ENCODE results near the gene PEF1.

PEF1 gene

DNA sequence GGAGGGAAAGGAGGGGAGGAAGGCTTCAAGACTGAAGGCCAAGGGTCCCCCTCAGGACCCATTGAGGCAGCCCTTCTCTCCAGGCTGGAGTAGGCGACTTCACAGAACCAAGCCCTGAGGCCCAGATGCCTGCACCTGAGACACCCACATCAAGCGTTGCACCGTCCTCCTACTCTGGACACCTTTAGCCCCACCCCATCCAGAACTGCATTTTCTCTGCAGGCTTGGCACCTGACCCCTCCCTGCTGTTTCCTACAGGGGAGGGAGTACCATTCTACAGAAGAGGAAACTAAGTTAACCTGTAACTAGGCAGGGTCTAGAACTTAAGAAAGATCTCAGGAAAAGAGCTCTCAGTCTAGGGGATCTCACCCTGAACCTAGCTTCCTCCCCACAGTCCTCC lies 12.0 kb downstream of the PEF1 start:
- ATAC-seq (ENCODE audit: low read depth), result no peak
- H3K36me3 ChIP-seq (ENCODE audit: low read depth), result peaks cover 64% of the 10 kb centered on the region

DNA sequence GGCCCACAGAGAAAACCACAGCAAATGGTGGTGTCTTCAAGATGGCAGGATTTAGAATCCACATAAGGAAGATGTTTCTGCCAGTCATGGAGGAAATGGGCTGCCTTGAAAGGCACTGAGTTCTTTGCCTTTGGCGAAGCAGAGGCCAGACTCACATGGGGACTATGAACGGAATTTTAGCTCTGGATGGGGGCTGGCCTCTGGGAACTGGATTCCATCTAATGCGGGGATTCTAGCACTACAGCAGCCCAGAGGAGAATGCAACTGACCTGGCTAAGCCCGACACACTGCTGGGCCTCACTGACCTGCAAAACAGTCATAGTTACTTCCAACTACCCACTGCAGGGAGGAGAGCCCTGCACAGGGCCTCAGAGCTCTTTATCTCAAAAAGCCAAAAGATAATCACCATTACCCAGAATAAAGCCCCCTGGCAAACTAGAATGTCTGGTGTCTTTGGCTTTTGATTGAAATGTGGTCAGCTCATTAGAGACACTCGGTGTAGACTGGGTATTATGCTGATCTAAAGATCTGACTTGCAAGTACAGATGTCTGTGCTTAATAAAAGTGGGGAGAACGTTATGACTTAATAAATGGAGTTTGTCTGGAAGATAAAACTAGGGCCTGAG lies 15.6 kb downstream of the PEF1 start:
- TF ChIP-seq, protein P1, sequence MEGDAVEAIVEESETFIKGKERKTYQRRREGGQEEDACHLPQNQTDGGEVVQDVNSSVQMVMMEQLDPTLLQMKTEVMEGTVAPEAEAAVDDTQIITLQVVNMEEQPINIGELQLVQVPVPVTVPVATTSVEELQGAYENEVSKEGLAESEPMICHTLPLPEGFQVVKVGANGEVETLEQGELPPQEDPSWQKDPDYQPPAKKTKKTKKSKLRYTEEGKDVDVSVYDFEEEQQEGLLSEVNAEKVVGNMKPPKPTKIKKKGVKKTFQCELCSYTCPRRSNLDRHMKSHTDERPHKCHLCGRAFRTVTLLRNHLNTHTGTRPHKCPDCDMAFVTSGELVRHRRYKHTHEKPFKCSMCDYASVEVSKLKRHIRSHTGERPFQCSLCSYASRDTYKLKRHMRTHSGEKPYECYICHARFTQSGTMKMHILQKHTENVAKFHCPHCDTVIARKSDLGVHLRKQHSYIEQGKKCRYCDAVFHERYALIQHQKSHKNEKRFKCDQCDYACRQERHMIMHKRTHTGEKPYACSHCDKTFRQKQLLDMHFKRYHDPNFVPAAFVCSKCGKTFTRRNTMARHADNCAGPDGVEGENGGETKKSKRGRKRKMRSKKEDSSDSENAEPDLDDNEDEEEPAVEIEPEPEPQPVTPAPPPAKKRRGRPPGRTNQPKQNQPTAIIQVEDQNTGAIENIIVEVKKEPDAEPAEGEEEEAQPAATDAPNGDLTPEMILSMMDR (IDR thresholded peaks at IDR 0.05; ENCODE audit: poor library complexity, severe bottlenecking), result no peak
- H3K9me3 ChIP-seq (ENCODE audit: severe bottlenecking), result no peaks in the 10 kb centered on the region
- no peak overlapping the region for H3K4me3 ChIP-seq (ENCODE audit: severe bottlenecking)
- DNase-seq (ENCODE audit: low spot score), result no peak
- H3K4me1 ChIP-seq (ENCODE audit: insufficient read depth, poor library complexity, severe bottlenecking), result no peaks in the 10 kb centered on the region
- peaks cover 45% of the 10 kb centered on the region for H3K36me3 ChIP-seq (ENCODE audit: low read depth)
- no peak for ATAC-seq (ENCODE audit: low read depth)
- H3K27ac ChIP-seq (ENCODE audit: poor library complexity, severe bottlenecking), result no peak overlapping the region
- no peaks in the 10 kb centered on the region for H3K27me3 ChIP-seq (ENCODE audit: insufficient read depth, poor library complexity, severe bottlenecking)

More for the DNA sequence above, 12.0 kb downstream of the PEF1 start:
- H3K4me1 ChIP-seq (ENCODE audit: insufficient read depth, poor library complexity, severe bottlenecking), result peaks cover 1% of the 10 kb centered on the region
- no peak overlapping the region for H3K4me3 ChIP-seq (ENCODE audit: severe bottlenecking)
- H3K27ac ChIP-seq (ENCODE audit: poor library complexity, severe bottlenecking), result no peak overlapping the region
- no peaks in the 10 kb centered on the region for H3K9me3 ChIP-seq (ENCODE audit: severe bottlenecking)
- no peaks in the 10 kb centered on the region for H3K27me3 ChIP-seq (ENCODE audit: insufficient read depth, poor library complexity, severe bottlenecking)
- no peak for DNase-seq (ENCODE audit: low spot score)
- TF ChIP-seq, protein P1 (IDR thresholded peaks at IDR 0.05; ENCODE audit: poor library complexity, severe bottlenecking), result no peak

DNA sequence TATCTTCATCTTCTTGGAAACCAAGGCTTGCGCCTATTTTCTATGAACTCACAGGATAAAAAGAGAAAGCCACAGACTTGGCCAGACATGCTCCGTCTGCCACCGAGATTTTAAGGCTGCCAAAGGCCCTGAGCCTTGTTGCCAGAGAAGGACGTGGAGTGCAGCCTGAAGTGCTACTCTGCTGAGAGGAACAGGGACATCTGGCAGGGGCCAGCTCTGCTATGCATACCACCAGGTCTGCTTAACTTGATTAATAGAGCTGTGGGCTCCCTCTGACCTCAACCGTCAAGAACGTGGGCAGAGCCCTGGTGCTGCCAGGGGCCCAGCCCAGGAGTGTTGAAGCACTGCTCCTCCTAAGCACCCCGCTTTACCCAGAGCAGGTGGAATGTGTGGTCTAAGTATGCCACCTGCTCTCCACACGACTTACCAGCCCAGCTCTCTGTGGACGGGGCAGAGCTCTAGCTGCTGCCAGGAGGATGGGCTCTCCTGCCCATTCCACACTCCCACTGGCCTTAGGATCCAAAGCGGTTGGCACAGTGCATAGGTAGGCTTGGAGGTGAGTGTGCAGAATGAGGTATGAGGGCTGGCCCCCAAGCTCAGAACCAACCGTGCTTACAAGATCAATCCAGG lies 16.6 kb downstream of the PEF1 start:
- no peak for DNase-seq (ENCODE audit: low spot score)
- H3K4me1 ChIP-seq (ENCODE audit: insufficient read depth, poor library complexity, severe bottlenecking), result no peaks in the 10 kb centered on the region
- no peak for ATAC-seq (ENCODE audit: low read depth)
- peaks cover 37% of the 10 kb centered on the region for H3K36me3 ChIP-seq (ENCODE audit: low read depth)
- H3K27ac ChIP-seq (ENCODE audit: poor library complexity, severe bottlenecking), result no peak overlapping the region
- no peaks in the 10 kb centered on the region for H3K9me3 ChIP-seq (ENCODE audit: severe bottlenecking)
- TF ChIP-seq, protein P1 (IDR thresholded peaks at IDR 0.05; ENCODE audit: poor library complexity, severe bottlenecking), result no peak
- no peaks in the 10 kb centered on the region for H3K27me3 ChIP-seq (ENCODE audit: insufficient read depth, poor library complexity, severe bottlenecking)
- no peak overlapping the region for H3K4me3 ChIP-seq (ENCODE audit: severe bottlenecking)

DNA sequence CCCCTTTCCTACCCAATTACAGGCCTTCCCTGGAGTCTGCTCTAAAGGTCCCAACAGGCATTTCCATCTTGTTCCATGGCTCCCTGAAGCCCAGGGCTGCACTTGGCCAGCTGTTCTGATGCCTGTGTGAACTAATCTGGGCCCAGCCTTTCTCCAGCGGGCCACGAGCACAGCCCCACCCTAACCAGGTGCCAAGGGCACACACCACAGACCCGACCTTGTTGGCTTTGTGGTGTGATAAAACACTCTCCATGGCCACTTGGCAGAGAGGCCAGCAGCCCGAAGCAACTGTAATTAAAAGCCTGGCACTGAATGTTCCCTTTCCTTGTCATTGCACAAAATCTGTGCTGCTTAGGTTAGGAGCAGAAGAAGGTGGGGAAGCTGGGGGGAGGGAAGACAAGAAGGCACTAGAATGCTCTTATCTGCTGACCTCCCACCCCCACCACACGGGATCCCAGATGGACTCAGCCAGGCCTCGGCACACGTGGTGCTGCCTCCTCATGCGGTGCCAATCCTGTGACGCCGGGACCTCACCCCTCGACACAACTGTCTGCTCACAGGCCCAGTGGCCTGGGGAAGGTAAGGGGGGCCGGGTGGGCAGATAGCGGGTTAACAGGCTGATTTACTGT lies 17.3 kb downstream of the PEF1 start:
- H3K9me3 ChIP-seq (ENCODE audit: severe bottlenecking), result no peaks in the 10 kb centered on the region
- TF ChIP-seq, protein P1 (IDR thresholded peaks at IDR 0.05; ENCODE audit: poor library complexity, severe bottlenecking), result no peak
- DNase-seq (ENCODE audit: low spot score) (no peak), ATAC-seq (ENCODE audit: low read depth) (no peak)
- H3K36me3 ChIP-seq (ENCODE audit: low read depth), result peaks cover 30% of the 10 kb centered on the region
- no peaks in the 10 kb centered on the region for H3K4me1 ChIP-seq (ENCODE audit: insufficient read depth, poor library complexity, severe bottlenecking)
- H3K27me3 ChIP-seq (ENCODE audit: insufficient read depth, poor library complexity, severe bottlenecking), result no peaks in the 10 kb centered on the region
- no peak overlapping the region for H3K4me3 ChIP-seq (ENCODE audit: severe bottlenecking)
- H3K27ac ChIP-seq (ENCODE audit: poor library complexity, severe bottlenecking), result no peak overlapping the region
